Mucosa of rectum (tissue), 2 donors: ENCODE measurements around the gene CMC2.

Source experiments
- H3K27ac ChIP-seq, 2 donors: one replicate each; pipeline ENCODE4 v1.7.0; 2013; ENCODE audit warnings: inconsistent platforms in 2 of 2, low read depth in 2 of 2, low read length in 2 of 2
- H3K27me3 ChIP-seq, 2 donors: one replicate each; pipeline ENCODE4 v1.7.0; 2013; ENCODE audit warnings: low read length in 2 of 2; ENCODE audit not compliant: control insufficient read depth in 2 of 2, insufficient read depth in 2 of 2
- H3K36me3 ChIP-seq, 2 donors: one replicate each; pipeline ENCODE4 v1.7.0; 2013; ENCODE audit warnings: low read length in 2 of 2; ENCODE audit not compliant: control insufficient read depth in 2 of 2, insufficient read depth in 2 of 2
- H3K4me1 ChIP-seq, 2 donors: one replicate each; pipeline ENCODE4 v1.7.0; 2013; ENCODE audit warnings: low read length in 2 of 2, mild to moderate bottlenecking in 1 of 2; ENCODE audit not compliant: control insufficient read depth in 2 of 2, insufficient read depth in 2 of 2
- H3K4me3 ChIP-seq, 2 donors: one replicate each; pipeline ENCODE4 v1.7.0; 2013; ENCODE audit warnings: low read length in 2 of 2
- H3K9ac ChIP-seq, 2 donors: one replicate each; pipeline ENCODE4 v1.7.0; 2013; ENCODE audit warnings: low read length in 2 of 2, low read depth in 1 of 2, mild to moderate bottlenecking in 1 of 2
- H3K9me3 ChIP-seq, 2 donors: one replicate each; pipeline ENCODE4 v1.7.0; 2013; ENCODE audit warnings: low read length in 2 of 2; ENCODE audit not compliant: control insufficient read depth in 2 of 2
- donor health status: healthy.
- donor health status: Normal muscosa, but diverticular disease.

CMC2 gene

GRCh38 chr16:81003610-81004460 is 2.9 kb downstream of the CMC2 start:
- peaks cover 17 to 22% of the 10 kb centered on the region in 2 donors for H3K4me1 ChIP-seq
- no peaks in the 10 kb centered on the region for H3K36me3 ChIP-seq
- peak overlapping the region; percentile 48 to 58 for H3K27ac ChIP-seq
- peak overlapping the region; percentile 48 to 66 for H3K4me3 ChIP-seq
- no peaks in the 10 kb centered on the region for H3K27me3 ChIP-seq
- peak overlapping the region; percentile 10 to 49 for H3K9ac ChIP-seq
- H3K9me3 ChIP-seq = no peaks in the 10 kb centered on the region

GRCh38 chr16:81003064-81003463 is 3.6 kb downstream of the CMC2 start:
- Histone ChIP-seq H3K4me3 (no peak overlapping the region), H3K9me3 (no peaks in the 10 kb centered on the region), H3K27me3 (no peaks in the 10 kb centered on the region), H3K9ac (no peak overlapping the region), H3K27ac (no peak overlapping the region), H3K4me1 (peaks cover 18% of the 10 kb centered on the region in 2 donors), H3K36me3 (no peaks in the 10 kb centered on the region)

DNA sequence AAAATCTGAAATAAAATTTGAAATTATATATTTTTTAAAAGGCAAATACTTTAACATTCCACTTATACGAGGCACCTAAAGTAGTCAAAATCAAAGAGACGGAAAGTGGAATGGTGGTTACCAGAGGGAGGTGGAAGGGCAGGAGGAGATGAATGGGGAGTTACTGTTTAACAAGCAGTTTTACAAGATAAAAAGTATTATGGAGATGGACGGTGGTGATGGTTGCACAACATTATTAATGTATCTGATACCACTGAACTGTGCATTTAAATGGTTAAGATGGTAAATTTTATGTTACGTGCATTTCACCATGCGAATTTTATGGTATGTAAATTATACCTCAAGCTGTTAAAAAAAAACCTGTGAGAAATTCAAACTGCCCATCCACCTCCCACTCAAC is 5.4 kb downstream of the CMC2 start:
- no peaks in the 10 kb centered on the region for H3K36me3 ChIP-seq
- H3K27me3 ChIP-seq = no peaks in the 10 kb centered on the region
- H3K4me1 ChIP-seq = peaks cover 21 to 26% of the 10 kb centered on the region in 2 donors
- H3K9me3 ChIP-seq = no peaks in the 10 kb centered on the region
- no peak overlapping the region for H3K9ac ChIP-seq
- H3K27ac ChIP-seq = no peak overlapping the region
- no peak overlapping the region for H3K4me3 ChIP-seq

GRCh38 chr16:81000873-81001272 is 5.8 kb downstream of the CMC2 start:
- H3K27ac ChIP-seq = no peak overlapping the region
- no peak overlapping the region for H3K9ac ChIP-seq
- H3K9me3 ChIP-seq = no peaks in the 10 kb centered on the region
- no peak overlapping the region for H3K4me3 ChIP-seq
- H3K27me3 ChIP-seq = no peaks in the 10 kb centered on the region
- no peaks in the 10 kb centered on the region for H3K36me3 ChIP-seq
- H3K4me1 ChIP-seq = peaks cover 19 to 26% of the 10 kb centered on the region in 2 donors

DNA sequence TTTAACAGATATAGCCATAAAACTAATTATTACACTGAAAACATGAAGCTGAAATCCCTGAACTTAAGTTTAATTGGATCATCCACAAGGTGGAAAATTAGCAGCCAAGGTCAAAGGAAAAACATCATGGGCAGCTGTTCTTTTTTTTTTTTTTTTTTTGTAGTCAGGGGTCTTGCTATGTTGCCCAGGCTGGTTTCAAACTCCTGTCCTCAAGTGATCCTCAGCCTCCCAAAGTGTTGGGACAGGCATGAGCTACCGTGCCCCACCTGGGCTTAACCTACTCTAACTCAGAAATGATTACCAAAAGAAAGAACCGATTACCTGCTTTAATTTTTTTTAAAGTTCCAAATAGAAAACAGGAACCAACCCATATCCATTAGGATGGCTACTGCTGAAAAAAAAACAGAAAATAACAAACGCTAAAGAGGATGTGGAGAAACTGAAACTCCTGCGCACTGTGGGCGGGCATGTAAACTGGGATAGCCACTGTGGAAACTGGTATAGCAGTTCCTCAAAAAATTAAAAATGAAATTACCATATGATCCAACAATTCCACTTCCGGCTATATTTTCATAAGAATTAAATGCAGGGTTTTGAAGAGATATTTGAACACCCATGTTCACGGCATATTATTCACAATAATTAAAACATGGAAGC is 8.6 kb downstream of the CMC2 start:
- Histone ChIP-seq H3K9me3 (no peaks in the 10 kb centered on the region), H3K27me3 (no peaks in the 10 kb centered on the region), H3K36me3 (peaks cover 0 to 3% of the 10 kb centered on the region in 2 donors), H3K4me3 (peak overlapping the region in 1 of 2 donors; percentile 62), H3K4me1 (peaks cover 13 to 20% of the 10 kb centered on the region in 2 donors), H3K27ac (peak overlapping the region; percentile 4 to 75), H3K9ac (peak overlapping the region; percentile 51 to 60)

DNA sequence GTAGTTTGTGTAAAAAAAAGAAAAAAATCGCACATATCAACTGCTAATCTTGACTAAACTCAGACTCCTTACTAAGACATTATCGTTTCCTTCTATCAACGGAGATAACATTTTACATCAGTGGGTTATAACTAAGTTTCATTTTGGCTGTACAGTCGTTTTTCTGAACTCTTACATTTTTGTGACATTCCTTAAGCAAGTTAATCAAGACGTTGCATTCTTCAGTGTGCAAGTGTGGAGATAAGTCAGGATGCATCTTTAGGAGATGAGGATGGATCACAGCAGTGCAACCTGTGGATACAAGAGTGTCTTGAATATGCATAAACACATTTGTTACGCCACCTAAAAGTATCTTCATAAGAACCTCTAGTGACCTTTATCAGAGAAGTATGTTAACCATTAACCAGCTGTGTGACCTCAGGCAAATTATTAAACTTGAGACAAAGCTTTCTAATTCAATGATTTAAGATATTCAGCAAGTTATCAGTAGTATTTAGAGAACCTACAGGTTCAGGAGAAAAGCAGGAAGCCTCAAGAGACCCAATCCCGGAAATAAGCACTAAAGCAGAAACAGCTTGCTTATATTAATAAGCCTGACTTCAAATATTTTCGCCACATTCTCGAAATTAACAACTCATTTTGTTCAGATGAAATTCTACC is 9.4 kb downstream of the CMC2 start:
- H3K4me3 ChIP-seq = peak overlapping the region; percentile 62 to 69
- no peaks in the 10 kb centered on the region for H3K9me3 ChIP-seq
- no peaks in the 10 kb centered on the region for H3K27me3 ChIP-seq
- peaks cover 0 to 3% of the 10 kb centered on the region in 2 donors for H3K36me3 ChIP-seq
- peaks cover 13 to 20% of the 10 kb centered on the region in 2 donors for H3K4me1 ChIP-seq
- H3K27ac ChIP-seq = peak overlapping the region; percentile 18 to 75
- H3K9ac ChIP-seq = peak overlapping the region; percentile 51 to 60

DNA sequence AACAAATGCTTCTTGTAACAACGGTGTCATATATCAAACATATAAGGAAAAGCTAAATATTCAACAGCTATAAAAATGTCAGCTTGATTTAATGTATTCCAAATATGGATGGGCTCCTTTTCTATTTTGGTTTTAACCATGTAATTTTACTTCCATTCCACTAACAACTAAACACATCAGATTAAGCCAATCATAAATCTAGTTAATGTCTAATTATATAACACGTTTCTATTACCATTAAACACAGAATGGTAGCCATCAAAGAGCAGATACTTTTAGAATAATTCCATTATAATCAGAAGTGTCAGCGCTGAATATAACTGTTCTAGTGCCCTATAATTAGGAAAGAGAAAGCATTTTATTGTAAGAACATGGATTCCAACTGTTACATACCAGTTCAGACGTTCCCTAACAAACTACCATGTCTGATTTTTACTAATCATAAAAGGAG is 10.0 kb downstream of the CMC2 start:
- peak overlapping the region; percentile 62 to 69 for H3K4me3 ChIP-seq
- H3K27ac ChIP-seq = peak overlapping the region; percentile 18 to 75
- no peaks in the 10 kb centered on the region for H3K9me3 ChIP-seq
- peaks cover 0 to 3% of the 10 kb centered on the region in 2 donors for H3K36me3 ChIP-seq
- H3K27me3 ChIP-seq = no peaks in the 10 kb centered on the region
- H3K4me1 ChIP-seq = peaks cover 12 to 18% of the 10 kb centered on the region in 2 donors
- peak overlapping the region in 1 of 2 donors; percentile 51 for H3K9ac ChIP-seq

GRCh38 chr16:80994451-80994850 is 12.2 kb downstream of the CMC2 start:
- Histone ChIP-seq H3K9ac (no peak overlapping the region), H3K27ac (peak overlapping the region in 1 of 2 donors; percentile 55), H3K27me3 (no peaks in the 10 kb centered on the region), H3K4me1 (peaks cover 7 to 16% of the 10 kb centered on the region in 2 donors), H3K4me3 (no peak overlapping the region), H3K9me3 (no peaks in the 10 kb centered on the region), H3K36me3 (peaks cover 0 to 6% of the 10 kb centered on the region in 2 donors)

DNA sequence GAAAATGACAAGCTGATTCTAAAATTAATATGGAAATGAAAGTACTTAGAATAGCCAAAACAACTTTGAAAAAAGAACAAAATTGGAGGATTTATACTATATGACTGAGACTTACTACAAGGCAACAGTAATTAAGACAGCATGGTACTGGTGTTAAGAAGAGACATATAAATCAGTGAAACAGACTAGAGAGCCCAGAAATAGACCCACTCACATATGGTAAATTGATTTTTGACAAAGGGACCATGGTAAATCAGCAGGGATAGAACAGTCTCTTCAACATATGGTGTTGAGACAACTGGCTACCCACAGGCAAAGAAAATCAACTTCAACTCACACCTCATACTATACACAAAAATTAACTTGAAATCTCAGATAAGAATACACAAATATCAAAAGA is 12.9 kb downstream of the CMC2 start:
- peaks cover 7 to 16% of the 10 kb centered on the region in 2 donors for H3K4me1 ChIP-seq
- no peak overlapping the region for H3K4me3 ChIP-seq
- no peaks in the 10 kb centered on the region for H3K27me3 ChIP-seq
- H3K36me3 ChIP-seq = peaks cover 0 to 6% of the 10 kb centered on the region in 2 donors
- H3K9me3 ChIP-seq = no peaks in the 10 kb centered on the region
- H3K27ac ChIP-seq = peak overlapping the region in 1 of 2 donors; percentile 37
- H3K9ac ChIP-seq = no peak overlapping the region

DNA sequence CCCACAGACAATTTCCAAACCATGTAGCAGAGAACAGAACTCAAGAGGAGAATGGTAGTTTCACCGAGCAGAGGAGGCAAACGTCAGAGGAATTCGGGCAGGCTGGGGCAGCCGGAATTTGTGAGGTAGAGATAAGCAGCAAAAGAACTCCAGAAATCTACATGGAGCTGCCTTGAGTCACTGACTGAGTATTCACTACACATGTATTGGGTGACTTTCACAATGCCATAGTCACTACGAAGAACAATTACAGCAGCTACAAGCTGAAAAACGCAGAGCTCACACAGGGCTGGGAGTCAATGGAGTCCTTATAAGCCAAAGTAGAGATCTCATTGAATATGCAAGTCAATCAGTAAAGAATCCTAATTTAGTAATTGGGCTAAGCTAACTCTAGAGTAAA is 13.4 kb downstream of the CMC2 start:
- Histone ChIP-seq H3K9ac (no peak overlapping the region), H3K4me3 (no peak overlapping the region), H3K9me3 (no peaks in the 10 kb centered on the region), H3K36me3 (peaks cover 0 to 6% of the 10 kb centered on the region in 2 donors), H3K27ac (no peak overlapping the region), H3K27me3 (no peaks in the 10 kb centered on the region), H3K4me1 (peaks cover 7 to 16% of the 10 kb centered on the region in 2 donors)
